Measurements from ENCODE around the gene OVCA2. TPM values are rescaled to one million over a fixed set of nuclear protein-coding genes. Genes with fewer than 3 reads are reported as not detected.

The OVCA2 gene
- total RNA-seq, 2 donors from 2014 or later, result 17.1 to 36.3 TPM

GRCh38 chr17:2013994-2014317, 27.9 kb upstream of the OVCA2 start:
- no peak overlapping the region for H3K27ac ChIP-seq
- 100% methylated on average over 1 of the region's 1 CpG for WGBS, 2 donors
- H3K4me1 ChIP-seq, result peaks cover 28% of the 10 kb centered on the region
- TF ChIP-seq POLR2A (IDR thresholded peaks at IDR 0.05) (no peak), CTCF (IDR thresholded peaks at IDR 0.05) (no peak)
- DNase-seq, result no peak
- intact Hi-C loops (cut with DNase I), result no loop called here
- no peak overlapping the region for H3K4me3 ChIP-seq
- no peaks in the 10 kb centered on the region for H3K9me3 ChIP-seq
- H3K36me3 ChIP-seq (replicated peaks in 1 of 2; ENCODE audit: insufficient read depth in 1 of 2, low read depth in 2 of 2), result no peaks in the 10 kb centered on the region
- ATAC-seq, result no peak
- H3K27me3 ChIP-seq, result no peaks in the 10 kb centered on the region

- WGBS, 2 donors, result 66 to 82% methylated on average over 14 of the region's 14 CpGs
- Histone ChIP-seq H3K4me3 (no peak overlapping the region), H3K9me3 (no peaks in the 10 kb centered on the region), H3K27ac (no peak overlapping the region), H3K4me1 (peaks cover 28% of the 10 kb centered on the region), H3K27me3 (no peaks in the 10 kb centered on the region), H3K36me3 (replicated peaks in 1 of 2; ENCODE audit: insufficient read depth in 1 of 2, low read depth in 2 of 2) (no peaks in the 10 kb centered on the region)
- TF ChIP-seq POLR2A (IDR thresholded peaks at IDR 0.05) (no peak), CTCF (IDR thresholded peaks at IDR 0.05) (no peak)
- intact Hi-C loops (cut with DNase I), result no loop called here
- DNase-seq (no peak), ATAC-seq (no peak)
Measured at GRCh38 chr17:2015314-2015713, 26.5 kb upstream of the OVCA2 start.

- no peaks in the 10 kb centered on the region for H3K36me3 ChIP-seq (replicated peaks in 1 of 2; ENCODE audit: insufficient read depth in 1 of 2, low read depth in 2 of 2)
- TF ChIP-seq CTCF (IDR thresholded peaks at IDR 0.05), result no peak
- no peak for TF ChIP-seq POLR2A (IDR thresholded peaks at IDR 0.05)
- ATAC-seq (no peak), DNase-seq (no peak)
- no peaks in the 10 kb centered on the region for H3K27me3 ChIP-seq
- H3K4me1 ChIP-seq, result peaks cover 17% of the 10 kb centered on the region
- WGBS, 2 donors, result 93 to 95% methylated on average over 20 of the region's 20 CpGs
- no peaks in the 10 kb centered on the region for H3K9me3 ChIP-seq
- H3K27ac ChIP-seq, result no peak overlapping the region
- intact Hi-C loops (cut with DNase I), result no loop called here
- H3K4me3 ChIP-seq, result no peak overlapping the region
Measured at GRCh38 chr17:2016494-2016893, 25.3 kb upstream of the OVCA2 start.

- DNase-seq (no peak), ATAC-seq (no peak)
- WGBS, 2 donors, result 83 to 90% methylated on average over 14 to 19 of the region's 19 CpGs
- Histone ChIP-seq H3K9me3 (no peaks in the 10 kb centered on the region), H3K4me1 (peaks cover 8% of the 10 kb centered on the region), H3K36me3 (replicated peaks in 1 of 2; ENCODE audit: insufficient read depth in 1 of 2, low read depth in 2 of 2) (no peaks in the 10 kb centered on the region), H3K4me3 (no peak overlapping the region), H3K27ac (no peak overlapping the region), H3K27me3 (no peaks in the 10 kb centered on the region)
- intact Hi-C loops (cut with DNase I), result no loop called here
- no peak for TF ChIP-seq POLR2A (IDR thresholded peaks at IDR 0.05)
- TF ChIP-seq CTCF (IDR thresholded peaks at IDR 0.05), result no peak
Measured at GRCh38 chr17:2017274-2017941, 24.4 kb upstream of the OVCA2 start.

All from body of pancreas (tissue), 4 donors.